Keratinocyte (primary cell): Measurements from ENCODE around the gene BEND3.

Source experiments
- CTCF ChIP-seq, 3 experiments: IDR thresholded peaks in 1 of 3; conservative IDR thresholded peaks in 1 of 3; optimal IDR thresholded peaks in 1 of 3; 2 replicates in 2 of 3; 3 replicates in 1 of 3; pipeline versions ENCODE3 to v1.5.1; 2011; ENCODE audit warnings: low read length in 3 of 3, mild to moderate bottlenecking in 3 of 3, moderate library complexity in 2 of 3, control low read depth in 1 of 3, inconsistent platforms in 1 of 3; ENCODE audit not compliant: insufficient read depth in 2 of 3; ENCODE audit errors: extremely low read depth in 1 of 3
- EZH2 ChIP-seq: IDR thresholded peaks from one replicate; pipeline ENCODE4 v1.6.1; 2012; ENCODE audit warnings: inconsistent platforms, mild to moderate bottlenecking, low read length, moderate library complexity

- TF ChIP-seq CTCF (optimal IDR thresholded peaks at IDR 0.05 in 1 of 3, IDR thresholded peaks at IDR 0.05 in 1 of 3, conservative IDR thresholded peaks at IDR 0.05 in 1 of 3; ENCODE audit: extremely low read depth in 1 of 3, insufficient read depth in 2 of 3, low read length in 3 of 3) = peak in 2 of 3 experiments; percentile 61 to 83
- no peak for TF ChIP-seq EZH2
Observed at GRCh38 chr6:107114213-107114925, 946 bp downstream of the BEND3 start.
